K562 (cell line): ENCODE measurements around the gene DPH7. TPM values are rescaled to one million over a fixed set of nuclear protein-coding genes. Genes with fewer than 3 reads are reported as not detected.
"Not testable (repeated sequence)": the region's sequence is repeated elsewhere in the genome, so short reads cannot be mapped to it uniquely, and the experiment has no call there.

ENCODE experiments used
- ATAC-seq: fragments of 200-7000 bp; cut with Tn5 transposase; 3 replicates; pipeline ENCODE4 v1.9.1; 2020; ENCODE audit warnings: moderate library complexity
- BruUV-seq: library from RNA; stranded (reverse); fragments of 400-500 nt; replicated peaks from 2 replicates; lab custom pipeline; 2021; lab: Mats Ljungman, UMichigan
- CTCF ChIA-PET: fragments of 300-600 bp; formaldehyde crosslinking; extraction: SDS; loops from one replicate; lab custom pipeline; 2021; ENCODE audit warnings: low intra/inter-chr PET ratio; lab: Yijun Ruan, JAX
- POLR2A ChIA-PET: fragments of 300-600, 350-650 bp; sonication (Branson Sonifier 250); formaldehyde crosslinking; extraction: SDS; loops from one replicate; lab custom pipeline; 2021; ENCODE audit warnings: antibody characterized with exemption, inconsistent platforms; lab: Yijun Ruan, JAX
- DNase-seq, 4 experiments: peaks; one replicate each; pipeline versions ENCODE4 v3.0.0 to v3.0.0-alpha.2; 2011 to 2018; ENCODE audit warnings: low spot score in 3 of 4, mixed read lengths in 3 of 4; ENCODE audit errors: extremely low read depth in 1 of 4
- FAIRE-seq: peaks from 2 replicates; lab custom pipeline; 2011; peaks lifted over from hg19 to GRCh38; lab: Jason Lieb, UNC
- H2AFZ ChIP-seq: 2 replicates; pipeline ENCODE4 v1.6.0; 2011; ENCODE audit warnings: low read depth, low read length, control low read depth, inconsistent platforms
- H3K27ac ChIP-seq: fragments of 200-600 bp; 3 replicates; pipeline ENCODE4 v1.8.0; 2011; ENCODE audit warnings: low read depth, mild to moderate bottlenecking, control low read depth, inconsistent platforms, low read length, moderate library complexity, mixed read lengths; ENCODE audit errors: extremely low read depth
- H3K27me3 ChIP-seq, 2 experiments: fragments of 300-600 bp in 1 of 2; 2 replicates in 1 of 2; 3 replicates in 1 of 2; pipeline versions ENCODE4 v1.6.0 to v1.8.0; 2011; ENCODE audit warnings: inconsistent platforms in 2 of 2, low read length in 2 of 2, mild to moderate bottlenecking in 1 of 2, mixed read lengths in 1 of 2, moderate library complexity in 1 of 2; ENCODE audit not compliant: control insufficient read depth in 2 of 2, insufficient read depth in 2 of 2
- H3K36me3 ChIP-seq: fragments of 300-600 bp; 3 replicates; pipeline ENCODE4 v1.8.0; 2011; ENCODE audit warnings: mild to moderate bottlenecking, low read length, inconsistent platforms; ENCODE audit not compliant: control insufficient read depth, insufficient read depth
- H3K4me1 ChIP-seq, 2 experiments: fragments of 200-600 bp in 1 of 2; replicated peaks in 1 of 2; 2 replicates in 1 of 2; 3 replicates in 1 of 2; pipeline versions ENCODE4 v1.5.1 to v1.8.0; 2011; ENCODE audit warnings: inconsistent platforms in 2 of 2, low read length in 2 of 2, mild to moderate bottlenecking in 1 of 2, mixed read lengths in 1 of 2, moderate library complexity in 1 of 2; ENCODE audit not compliant: control insufficient read depth in 2 of 2, insufficient read depth in 2 of 2
- H3K4me2 ChIP-seq: 2 replicates; pipeline ENCODE4 v1.6.1; 2011; ENCODE audit warnings: low read length, control low read depth, inconsistent platforms, mixed read lengths; ENCODE audit not compliant: insufficient read depth
- H3K4me3 ChIP-seq: fragments of 200-600 bp; sonication (generic), shearing (Covaris generic); 2 replicates; pipeline ENCODE4 v1.5.1; 2016; ENCODE audit warnings: control low read depth, inconsistent platforms
- H3K79me2 ChIP-seq: fragments of 200-600 bp; 3 replicates; pipeline ENCODE4 v1.8.0; 2011; ENCODE audit warnings: low read length, inconsistent platforms; ENCODE audit not compliant: control insufficient read depth, insufficient read depth
- H3K9ac ChIP-seq, 2 experiments: 2 replicates each; pipeline versions ENCODE4 v1.6.0 to v1.6.1; 2011; ENCODE audit warnings: low read depth in 2 of 2, low read length in 2 of 2, control low read depth in 1 of 2, inconsistent platforms in 1 of 2, mild to moderate bottlenecking in 1 of 2, mixed read lengths in 1 of 2; ENCODE audit not compliant: insufficient read depth in 1 of 2
- H3K9me1 ChIP-seq: one replicate; pipeline ENCODE4 v1.6.0; 2011; ENCODE audit warnings: inconsistent platforms, mild to moderate bottlenecking, low read length, moderate library complexity; ENCODE audit not compliant: control insufficient read depth, insufficient read depth
- H3K9me3 ChIP-seq: replicated peaks from 2 replicates; pipeline ENCODE4 v1.5.1; 2011; ENCODE audit warnings: low read depth, low read length, inconsistent platforms; ENCODE audit not compliant: control insufficient read depth, insufficient read depth
- H4K20me1 ChIP-seq: replicated peaks from 2 replicates; pipeline ENCODE4 v1.6.1; 2011; ENCODE audit warnings: low read length, inconsistent platforms, mixed read lengths; ENCODE audit not compliant: control insufficient read depth, insufficient read depth
- BCOR ChIP-seq: fragments of 450-650 bp; IDR thresholded peaks from 2 replicates; pipeline ENCODE4 v1.6.1; 2016
- BMI1 ChIP-seq: fragments of 150-350 bp; IDR thresholded peaks from 2 replicates; pipeline ENCODE4 v1.6.1; 2014; ENCODE audit warnings: low read length
- CEBPB ChIP-seq: fragments of 450-650 bp; IDR thresholded peaks from 2 replicates; pipeline ENCODE4 v1.6.1; 2016; ENCODE audit warnings: missing genetic modification characterization, missing compliant biosample characterization
- CEBPG ChIP-seq, 3 experiments: fragments of 200-800 bp in 1 of 3; sonication (Bioruptor generic) in 1 of 3; sonication (generic) in 1 of 3; formaldehyde crosslinking in 1 of 3; IDR thresholded peaks in 2 of 3; conservative IDR thresholded peaks in 1 of 3; 2 replicates each; pipeline versions ENCODE4 v1.6.1 to v1.8.0; 2016 to 2022; ENCODE audit warnings: missing compliant biosample characterization in 2 of 3, missing genetic modification characterization in 2 of 3, mild to moderate bottlenecking in 1 of 3, missing genetic modification reagents in 1 of 3
- DPF2 ChIP-seq: fragments of 450-650 bp; IDR thresholded peaks from 2 replicates; pipeline ENCODE4 v1.6.1; 2016
- ETV6 ChIP-seq, 3 experiments: fragments of 150-350 bp in 1 of 3; sonication (generic) in 1 of 3; formaldehyde crosslinking in 1 of 3; IDR thresholded peaks; 2 replicates each; pipeline versions ENCODE4 v1.6.1 to v1.8.0; 2014 to 2022; ENCODE audit warnings: borderline replicate concordance in 2 of 3, low read depth in 2 of 3, antibody characterized with exemption in 1 of 3, low read length in 1 of 3, mild to moderate bottlenecking in 1 of 3, missing genetic modification reagents in 1 of 3
- RB1 ChIP-seq: fragments of 450-650 bp; IDR thresholded peaks from 2 replicates; pipeline ENCODE4 v1.6.1; 2017; ENCODE audit warnings: low read depth, mild to moderate bottlenecking
- ZNF384 ChIP-seq: IDR thresholded peaks from 2 replicates; pipeline ENCODE4 v1.6.1; 2012; ENCODE audit warnings: low read depth, low read length, improper control_type of control experiment
- WGBS: fragments of 100-300 bp; shearing (Covaris generic); methylation state at CpG from one replicate; pipeline ENCODE4 v1.1.6; 2016; ENCODE audit warnings: low coverage, mixed read lengths; ENCODE audit not compliant: insufficient coverage; ENCODE audit errors: missing lambda C conversion rate; 5-methylcytosine and 5-hydroxymethylcytosine counted together
- in situ Hi-C: fragments of 300-500 bp; cut with MboI; formaldehyde crosslinking; loops from 4 replicates; pipeline ENCODE4 v1.15.0; 2018; ENCODE audit warnings: inconsistent platforms, mixed read lengths
- intact Hi-C: fragments of 100-400 bp; cut with micrococcal nuclease; formaldehyde crosslinking; loops from 2 replicates; pipeline ENCODE4 v1.14.2; 2022
- polyA plus RNA-seq, 8 experiments: library from polyadenylated mRNA; depleted of rRNA in 4 of 8; stranded (reverse) in 5 of 8; unstranded in 3 of 8; fragments of >200 nt; fragmentation: Nextera tagmentation in 2 of 8; fragmentation: Illumina TruSeq in 1 of 8; extraction: Ambion mirVana in 2 of 8; extraction: Trizol in 1 of 8; gene quantifications; 2 replicates each; pipeline versions ENCODE4 v1.2.1 to v1.2.3, GENCODE V29; 2011 to 2014; ENCODE audit warnings: inconsistent platforms in 1 of 8, missing spikeins in 1 of 8
- total RNA-seq, 7 experiments: library from RNA; depleted of rRNA in 6 of 7; stranded (reverse); fragments of >200 nt in 6 of 7; fragmentation: Illumina TruSeq in 2 of 7; extraction: Trizol in 2 of 7; gene quantifications; 2 replicates each; pipeline versions ENCODE4 v1.2.1 to v1.2.3, GENCODE V29; 2011 to 2021; ENCODE audit warnings: low replicate concordance in 1 of 7
- TF ChIP-seq, protein P1 (sequence below), 2 experiments: fragments of 450-650 bp in 1 of 2; sonication (generic) in 1 of 2; formaldehyde crosslinking in 1 of 2; IDR thresholded peaks in 1 of 2; conservative IDR thresholded peaks in 1 of 2; 2 replicates each; pipeline versions ENCODE4 v1.6.1 to v1.8.1; 2016 to 2023; ENCODE audit warnings: mild to moderate bottlenecking in 2 of 2, moderate library complexity in 2 of 2, inconsistent platforms in 1 of 2, missing genetic modification reagents in 1 of 2

Gene DPH7
- total and polyA plus RNA-seq, 9 of the 15 experiments (the other 6 are each of a cell fraction or from before 2014, with no cell fraction given) = 13.9 to 68.6 (median 41.3) TPM

DNA sequence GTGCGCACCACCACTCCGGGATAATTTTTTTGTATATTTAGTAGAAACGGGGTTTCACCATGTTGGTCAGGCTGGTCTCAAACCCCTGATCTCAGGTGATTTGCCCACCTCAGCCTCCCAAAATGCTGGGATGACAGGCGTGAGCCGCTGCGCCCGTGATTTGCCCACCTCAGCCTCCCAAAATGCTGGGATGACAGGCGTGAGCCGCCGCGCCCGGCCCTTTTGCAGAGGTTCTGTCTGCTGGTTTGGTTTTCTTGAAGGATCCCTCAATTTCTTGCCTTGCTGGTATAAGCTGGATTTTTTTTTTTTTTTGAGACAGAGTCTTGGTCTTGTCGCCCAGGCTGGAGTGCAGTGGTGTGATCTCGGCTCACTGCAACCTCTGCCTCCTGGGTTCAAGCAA is 48.7 kb upstream of the DPH7 start:
- H3K27ac ChIP-seq, H4K20me1 ChIP-seq, intact Hi-C loops, ATAC-seq, H3K4me2 ChIP-seq, BruUV-seq, DNase-seq, FAIRE-seq, H3K9me1 ChIP-seq, H3K9me3 ChIP-seq, H3K27me3 ChIP-seq: not testable (repeated sequence)
- Histone ChIP-seq H3K79me2 (peaks cover 99% of the 10 kb centered on the region), H3K36me3 (peaks cover 12% of the 10 kb centered on the region), H3K9ac (0 out of 4 replicates have a peak overlapping the region, but pooled peaks of 1 of the 2 experiments have one; percentile 54), H3K4me1 (peaks cover 8 to 13% of the 10 kb centered on the region in 2 experiments; a peak in 4 of 5 replicates)
- POLR2A ChIA-PET = interaction anchor here (0.6 to 2.1 kb wide), 2 partner anchors 8 to 647 kb away, joined by 3 to 10 read pairs; partner anchors contain the start of gene EHMT1
- TF ChIP-seq BCOR = 0 out of 2 replicates have a peak, but pooled peaks have one; percentile 8
- TF ChIP-seq, all 486 proteins: peak for 1; not testable (repeated sequence) for 485
- in situ Hi-C loops, H2AFZ ChIP-seq, H3K4me3 ChIP-seq, CTCF ChIA-PET: not testable (repeated sequence)
- WGBS = 93% methylated on average over 14 of the region's 14 CpGs

DNA sequence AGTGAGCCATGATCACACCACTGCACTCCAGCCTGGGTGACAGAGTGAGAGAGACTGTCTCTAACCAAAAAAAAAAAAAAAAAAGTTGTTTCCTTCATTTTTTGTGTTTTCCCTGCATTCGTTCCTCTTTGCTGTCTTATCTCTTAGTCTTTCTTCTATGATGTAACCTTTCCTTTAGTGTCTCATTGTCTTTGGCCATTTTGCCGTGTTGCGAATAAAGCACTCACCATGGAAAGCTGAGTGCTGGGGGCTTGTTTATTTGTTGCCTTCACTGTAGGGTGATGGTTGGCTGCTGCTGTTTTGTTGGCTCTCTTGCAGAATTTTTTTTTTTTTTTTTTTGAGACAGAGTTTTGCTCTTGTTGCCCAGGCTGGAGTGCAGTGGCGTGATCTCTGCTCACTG is 47.7 kb upstream of the DPH7 start:
- Histone ChIP-seq H3K4me1 (peaks cover 11 to 17% of the 10 kb centered on the region in 2 experiments; a peak in 4 of 5 replicates), H3K4me3 (no peak overlapping the region), H3K9me3 (no peaks in the 10 kb centered on the region), H3K27ac (no peak overlapping the region; the same call in 2 of the 3 replicates), H3K4me2 (no peak overlapping the region), H3K27me3 (no peaks in the 10 kb centered on the region), H3K9ac (no peak overlapping the region), H3K36me3 (peaks cover 11% of the 10 kb centered on the region), H4K20me1 (no peaks in the 10 kb centered on the region; the same call in 1 of the 2 replicates), H3K9me1 (no peaks in the 10 kb centered on the region), H3K79me2 (peaks cover 98% of the 10 kb centered on the region), H2AFZ (no peak overlapping the region)
- no TSS peak for BruUV-seq
- ChIA-PET CTCF (interaction anchor here (0.6 kb wide), 1 partner anchor 1762 kb away, joined by 6 read pairs; no protein-coding TSS in a partner anchor), POLR2A (no interaction called here)
- FAIRE-seq (no peak), DNase-seq (no peak), ATAC-seq (no peak)
- intact Hi-C loops = no loop called here
- WGBS = 54% methylated on average over 4 of the region's 4 CpGs
- in situ Hi-C loops = no loop called here
- TF ChIP-seq BMI1 (no peak), CEBPG (CRISPR knock-in tag; IDR thresholded peaks at IDR 0.05) (peak; percentile 21; the same call in 1 of the 2 replicates), CEBPG (tag; conservative IDR thresholded peaks at IDR 0.05 in 1 of 2, IDR thresholded peaks at IDR 0.05 in 1 of 2) (no peak), ETV6 (IDR thresholded peaks at IDR 0.05; ENCODE audit: borderline replicate concordance in 1 of 2, low read depth in 2 of 2, low read length in 1 of 2) (no peak), ETV6 (CRISPR knock-in tag; IDR thresholded peaks at IDR 0.05; ENCODE audit: borderline replicate concordance) (no peak), RB1 (no peak), DPF2 (0 out of 2 replicates have a peak, but pooled peaks have one; percentile 17), ZNF384 (peak; percentile 9; the same call in 1 of the 2 replicates), CEBPB (tag) (peak; percentile 41; the same call in 1 of the 2 replicates)
- TF ChIP-seq, protein P1, sequence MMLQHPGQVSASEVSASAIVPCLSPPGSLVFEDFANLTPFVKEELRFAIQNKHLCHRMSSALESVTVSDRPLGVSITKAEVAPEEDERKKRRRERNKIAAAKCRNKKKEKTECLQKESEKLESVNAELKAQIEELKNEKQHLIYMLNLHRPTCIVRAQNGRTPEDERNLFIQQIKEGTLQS (IDR thresholded peaks at IDR 0.05) = peak; percentile 43
- TF ChIP-seq, protein P1 (CRISPR knock-in tag; conservative IDR thresholded peaks at IDR 0.05) = no peak
